DND-41 (cell line): ENCODE data around the gene YWHAE.
"Not testable (repeated sequence)": the region's sequence is repeated elsewhere in the genome, so short reads cannot be mapped to it uniquely, and the experiment has no call there.

Experiments used
- ATAC-seq: fragments of 200-7000 bp; cut with Tn5 transposase; 3 replicates; pipeline ENCODE4 v1.9.1; 2021; ENCODE audit warnings: low read depth; ENCODE audit not compliant: insufficient read depth
- DNase-seq: peaks from one replicate; pipeline ENCODE4 v3.0.0-alpha.2; 2020
- H2AFZ ChIP-seq: 2 replicates; pipeline ENCODE4 v1.6.0; 2012; ENCODE audit warnings: low read depth, low read length
- H3K27ac ChIP-seq: 2 replicates; pipeline ENCODE4 v1.5.1; 2012; ENCODE audit warnings: low read length, inconsistent platforms
- H3K27me3 ChIP-seq: fragments of 200-600 bp; sonication (generic); 2 replicates; pipeline ENCODE4 v1.6.0; 2012; ENCODE audit warnings: low read length, mild to moderate bottlenecking, inconsistent platforms; ENCODE audit not compliant: insufficient read depth, poor library complexity
- H3K36me3 ChIP-seq: 2 replicates; pipeline ENCODE4 v1.5.1; 2012; ENCODE audit warnings: low read length, inconsistent platforms; ENCODE audit not compliant: insufficient read depth
- H3K4me1 ChIP-seq: 2 replicates; pipeline ENCODE4 v1.5.1; 2012; ENCODE audit warnings: mild to moderate bottlenecking, low read length; ENCODE audit not compliant: insufficient read depth
- H3K4me2 ChIP-seq: 2 replicates; pipeline ENCODE4 v1.6.0; 2012; ENCODE audit warnings: mild to moderate bottlenecking, moderate library complexity, low read length, inconsistent platforms; ENCODE audit not compliant: insufficient read depth
- H3K4me3 ChIP-seq, 2 experiments: fragments of 200-600 bp in 1 of 2; shearing (Covaris generic) in 1 of 2; 2 replicates each; pipeline ENCODE4 v1.5.1; 2012 to 2016; ENCODE audit warnings: inconsistent platforms in 2 of 2, low read length in 2 of 2, mild to moderate bottlenecking in 2 of 2, low read depth in 1 of 2, moderate library complexity in 1 of 2
- H3K79me2 ChIP-seq: 2 replicates; pipeline ENCODE4 v1.6.0; 2012; ENCODE audit warnings: low read length, inconsistent platforms; ENCODE audit not compliant: insufficient read depth
- H3K9ac ChIP-seq: 2 replicates; pipeline ENCODE4 v1.6.0; 2012; ENCODE audit warnings: low read depth, mild to moderate bottlenecking, inconsistent platforms, low read length, moderate library complexity
- H3K9me3 ChIP-seq: 2 replicates; pipeline ENCODE4 v1.5.1; 2012; ENCODE audit warnings: low read length, moderate library complexity, mild to moderate bottlenecking, inconsistent platforms; ENCODE audit not compliant: insufficient read depth, severe bottlenecking
- H4K20me1 ChIP-seq: 2 replicates; pipeline ENCODE4 v1.6.0; 2012; ENCODE audit warnings: low read length; ENCODE audit not compliant: insufficient read depth
- EZH2 ChIP-seq: IDR thresholded peaks from 3 replicates; pipeline ENCODE4 v1.6.1; 2012; ENCODE audit warnings: borderline replicate concordance, low read depth, mild to moderate bottlenecking, moderate library complexity, low read length, inconsistent platforms; ENCODE audit not compliant: severe bottlenecking
- TF ChIP-seq, protein P1 (sequence below): IDR thresholded peaks from 2 replicates; pipeline ENCODE4 v1.5.1; 2012; ENCODE audit warnings: borderline replicate concordance, low read length, moderate library complexity, mild to moderate bottlenecking; ENCODE audit not compliant: poor library complexity, severe bottlenecking; ENCODE audit errors: extremely low read depth

Gene YWHAE

DNA sequence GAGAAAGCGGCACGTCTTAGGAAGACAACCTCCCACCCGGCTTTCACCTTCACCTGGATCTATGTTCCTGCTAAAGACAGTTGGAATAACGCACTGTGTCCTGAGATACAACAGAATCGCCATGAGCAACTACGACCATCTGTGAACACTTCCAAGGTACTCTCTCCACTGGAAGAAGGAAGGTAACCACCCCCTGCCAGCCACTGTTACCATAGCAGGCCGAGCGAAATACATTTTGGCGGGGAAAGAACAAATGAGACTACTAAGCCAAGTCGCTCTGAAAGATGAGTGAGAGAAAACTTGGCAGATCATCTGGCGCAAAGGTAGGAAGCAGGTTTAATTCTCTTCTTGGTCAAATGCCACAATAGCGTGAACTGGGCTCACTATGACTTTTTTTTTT is 46.2 kb upstream of the YWHAE start:
- peaks cover 35% of the 10 kb centered on the region for H3K36me3 ChIP-seq
- H4K20me1 ChIP-seq, result peaks cover 50% of the 10 kb centered on the region
- ATAC-seq, result no peak
- TF ChIP-seq, protein P1, sequence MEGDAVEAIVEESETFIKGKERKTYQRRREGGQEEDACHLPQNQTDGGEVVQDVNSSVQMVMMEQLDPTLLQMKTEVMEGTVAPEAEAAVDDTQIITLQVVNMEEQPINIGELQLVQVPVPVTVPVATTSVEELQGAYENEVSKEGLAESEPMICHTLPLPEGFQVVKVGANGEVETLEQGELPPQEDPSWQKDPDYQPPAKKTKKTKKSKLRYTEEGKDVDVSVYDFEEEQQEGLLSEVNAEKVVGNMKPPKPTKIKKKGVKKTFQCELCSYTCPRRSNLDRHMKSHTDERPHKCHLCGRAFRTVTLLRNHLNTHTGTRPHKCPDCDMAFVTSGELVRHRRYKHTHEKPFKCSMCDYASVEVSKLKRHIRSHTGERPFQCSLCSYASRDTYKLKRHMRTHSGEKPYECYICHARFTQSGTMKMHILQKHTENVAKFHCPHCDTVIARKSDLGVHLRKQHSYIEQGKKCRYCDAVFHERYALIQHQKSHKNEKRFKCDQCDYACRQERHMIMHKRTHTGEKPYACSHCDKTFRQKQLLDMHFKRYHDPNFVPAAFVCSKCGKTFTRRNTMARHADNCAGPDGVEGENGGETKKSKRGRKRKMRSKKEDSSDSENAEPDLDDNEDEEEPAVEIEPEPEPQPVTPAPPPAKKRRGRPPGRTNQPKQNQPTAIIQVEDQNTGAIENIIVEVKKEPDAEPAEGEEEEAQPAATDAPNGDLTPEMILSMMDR, result no peak
- TF ChIP-seq EZH2, result no peak
- no peak overlapping the region for H3K27ac ChIP-seq
- H3K79me2 ChIP-seq, result peaks cover 95% of the 10 kb centered on the region
- no peak overlapping the region for H3K4me2 ChIP-seq
- no peaks in the 10 kb centered on the region for H3K9me3 ChIP-seq
- no peak overlapping the region for H3K9ac ChIP-seq
- H3K27me3 ChIP-seq, result no peaks in the 10 kb centered on the region
- DNase-seq, result no peak
- H3K4me3 ChIP-seq, result no peak overlapping the region
- H3K4me1 ChIP-seq, result no peaks in the 10 kb centered on the region
- no peak overlapping the region for H2AFZ ChIP-seq

DNA sequence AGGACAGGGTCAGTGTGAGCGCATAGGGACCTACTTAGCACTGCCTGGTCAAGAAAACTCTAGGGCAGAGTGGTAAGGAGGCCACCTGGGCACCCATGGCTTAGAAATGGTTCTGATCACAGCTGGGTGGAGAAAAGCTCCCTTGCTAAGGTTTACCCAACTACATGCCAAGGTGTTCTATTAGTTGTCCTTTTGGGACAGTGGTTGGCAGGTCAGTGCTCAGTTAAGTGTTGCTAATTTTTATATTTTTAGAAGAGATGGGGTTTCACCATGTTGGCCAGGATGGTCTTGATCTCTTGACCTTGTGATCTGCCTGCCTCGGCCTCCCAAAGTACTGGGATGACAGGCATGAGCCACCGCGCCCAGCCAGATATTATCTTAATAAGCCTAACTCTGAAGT is 45.7 kb upstream of the YWHAE start:
- Histone ChIP-seq H3K36me3 (peaks cover 40% of the 10 kb centered on the region), H3K79me2 (peaks cover 95% of the 10 kb centered on the region), H4K20me1 (peaks cover 56% of the 10 kb centered on the region)
- not testable (repeated sequence) for H3K9me3 ChIP-seq, DNase-seq, H3K9ac ChIP-seq, H3K4me1 ChIP-seq, ATAC-seq, H3K4me3 ChIP-seq, H2AFZ ChIP-seq, H3K4me2 ChIP-seq, H3K27ac ChIP-seq, H3K27me3 ChIP-seq

DNA sequence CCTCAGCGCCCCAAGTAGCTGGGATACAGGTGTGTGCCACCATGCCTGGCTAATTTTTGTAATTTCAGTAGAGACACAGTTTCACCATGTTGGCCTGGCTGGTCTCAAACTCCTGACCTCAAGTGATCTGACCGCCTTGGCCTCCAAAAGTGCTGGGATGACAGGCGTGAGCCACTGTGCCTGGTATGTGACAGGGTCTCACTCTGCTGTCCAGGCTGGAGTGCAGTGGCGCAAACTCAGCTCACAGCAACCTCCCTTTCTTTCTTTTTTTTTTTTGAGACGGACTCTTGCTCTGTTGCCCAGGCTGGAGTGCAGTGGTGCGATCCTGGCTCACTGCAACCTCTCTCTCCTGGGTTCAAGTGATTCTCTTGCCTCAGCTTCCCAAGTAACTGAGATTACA is 42.7 kb upstream of the YWHAE start:
- not testable (repeated sequence) for H3K4me2 ChIP-seq, H3K9ac ChIP-seq, H3K9me3 ChIP-seq, H3K27ac ChIP-seq, H3K4me1 ChIP-seq, ATAC-seq, H3K4me3 ChIP-seq, H2AFZ ChIP-seq, H3K27me3 ChIP-seq, DNase-seq
- H3K36me3 ChIP-seq, result peaks cover 36% of the 10 kb centered on the region
- H3K79me2 ChIP-seq, result peaks cover 92% of the 10 kb centered on the region
- H4K20me1 ChIP-seq, result peaks cover 44% of the 10 kb centered on the region

DNA sequence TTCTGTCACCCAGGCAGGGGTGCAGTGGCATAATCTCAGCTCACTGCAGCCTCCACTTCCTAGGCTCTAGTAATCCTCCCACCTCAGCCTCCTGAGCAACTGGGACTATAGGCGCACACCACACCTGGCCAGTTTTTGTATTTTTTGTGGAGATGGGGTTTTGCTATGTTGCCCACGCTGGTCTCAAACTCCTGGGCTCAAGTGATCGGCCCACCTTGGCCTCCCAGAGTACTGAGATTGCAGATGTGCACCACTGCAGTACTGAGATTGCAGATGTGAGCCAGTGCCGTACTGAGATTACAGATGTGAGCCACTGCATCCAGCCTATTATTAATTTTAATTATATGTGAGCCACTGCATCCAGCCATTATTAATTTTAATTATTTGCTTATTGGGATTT is 42.2 kb upstream of the YWHAE start:
- H3K9me3 ChIP-seq, result no peaks in the 10 kb centered on the region
- H3K79me2 ChIP-seq, result peaks cover 92% of the 10 kb centered on the region
- DNase-seq (no peak), ATAC-seq (no peak)
- TF ChIP-seq, protein P1, result no peak
- no peak for TF ChIP-seq EZH2
- no peak overlapping the region for H3K4me3 ChIP-seq
- H2AFZ ChIP-seq, result no peak overlapping the region
- H3K9ac ChIP-seq, result no peak overlapping the region
- H3K4me2 ChIP-seq, result no peak overlapping the region
- no peaks in the 10 kb centered on the region for H3K27me3 ChIP-seq
- peaks cover 44% of the 10 kb centered on the region for H4K20me1 ChIP-seq
- peaks cover 40% of the 10 kb centered on the region for H3K36me3 ChIP-seq
- no peak overlapping the region for H3K27ac ChIP-seq
- H3K4me1 ChIP-seq, result no peaks in the 10 kb centered on the region
